Keratinocyte (primary cell): Measurements from ENCODE around the gene TMF1.

Experiments used
- EZH2 ChIP-seq: IDR thresholded peaks from one replicate; pipeline ENCODE4 v1.6.1; 2012; ENCODE audit warnings: inconsistent platforms, mild to moderate bottlenecking, low read length, moderate library complexity
- TF ChIP-seq, protein P1 (sequence below), 3 experiments: IDR thresholded peaks in 1 of 3; conservative IDR thresholded peaks in 1 of 3; optimal IDR thresholded peaks in 1 of 3; 2 replicates in 2 of 3; 3 replicates in 1 of 3; pipeline versions ENCODE3 to v1.5.1; 2011; ENCODE audit warnings: low read length in 3 of 3, mild to moderate bottlenecking in 3 of 3, moderate library complexity in 2 of 3, control low read depth in 1 of 3, inconsistent platforms in 1 of 3; ENCODE audit not compliant: insufficient read depth in 2 of 3; ENCODE audit errors: extremely low read depth in 1 of 3

DNA sequence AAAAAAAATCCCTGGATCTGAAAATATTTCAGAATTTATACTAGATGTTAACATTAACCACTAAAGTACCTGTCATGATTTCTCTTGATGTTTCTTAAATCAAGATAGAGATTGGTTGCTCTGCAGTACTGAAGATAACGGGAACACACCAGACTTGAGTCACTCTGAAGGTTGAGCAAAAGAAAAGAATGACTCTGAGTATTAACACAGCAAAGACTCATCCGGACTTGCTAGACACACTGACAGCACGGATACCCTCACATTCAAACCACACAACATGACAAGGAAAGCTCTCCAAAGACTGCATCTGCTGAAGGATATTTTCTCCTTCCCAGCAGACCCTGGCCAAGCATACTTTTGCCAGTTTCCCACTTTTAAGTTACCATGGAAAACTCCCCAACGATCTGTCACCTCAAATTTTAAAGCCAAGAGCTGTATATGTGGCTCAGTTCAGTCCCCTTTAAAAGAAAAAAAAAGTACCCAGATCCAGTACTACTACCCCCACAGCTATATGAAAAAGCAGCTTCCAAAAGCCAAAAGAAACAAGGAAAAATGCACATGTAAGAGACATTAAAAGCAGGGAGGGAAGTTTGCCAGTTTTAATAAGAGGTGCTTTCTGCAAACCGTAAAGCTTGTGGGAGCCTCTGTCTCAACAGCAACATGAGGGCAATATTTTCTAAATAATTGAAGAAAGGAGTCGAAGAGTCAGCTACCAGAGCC lies 46.9 kb downstream of the TMF1 start:
- TF ChIP-seq, protein P1, sequence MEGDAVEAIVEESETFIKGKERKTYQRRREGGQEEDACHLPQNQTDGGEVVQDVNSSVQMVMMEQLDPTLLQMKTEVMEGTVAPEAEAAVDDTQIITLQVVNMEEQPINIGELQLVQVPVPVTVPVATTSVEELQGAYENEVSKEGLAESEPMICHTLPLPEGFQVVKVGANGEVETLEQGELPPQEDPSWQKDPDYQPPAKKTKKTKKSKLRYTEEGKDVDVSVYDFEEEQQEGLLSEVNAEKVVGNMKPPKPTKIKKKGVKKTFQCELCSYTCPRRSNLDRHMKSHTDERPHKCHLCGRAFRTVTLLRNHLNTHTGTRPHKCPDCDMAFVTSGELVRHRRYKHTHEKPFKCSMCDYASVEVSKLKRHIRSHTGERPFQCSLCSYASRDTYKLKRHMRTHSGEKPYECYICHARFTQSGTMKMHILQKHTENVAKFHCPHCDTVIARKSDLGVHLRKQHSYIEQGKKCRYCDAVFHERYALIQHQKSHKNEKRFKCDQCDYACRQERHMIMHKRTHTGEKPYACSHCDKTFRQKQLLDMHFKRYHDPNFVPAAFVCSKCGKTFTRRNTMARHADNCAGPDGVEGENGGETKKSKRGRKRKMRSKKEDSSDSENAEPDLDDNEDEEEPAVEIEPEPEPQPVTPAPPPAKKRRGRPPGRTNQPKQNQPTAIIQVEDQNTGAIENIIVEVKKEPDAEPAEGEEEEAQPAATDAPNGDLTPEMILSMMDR (optimal IDR thresholded peaks at IDR 0.05 in 1 of 3, IDR thresholded peaks at IDR 0.05 in 1 of 3, conservative IDR thresholded peaks at IDR 0.05 in 1 of 3; ENCODE audit: extremely low read depth in 1 of 3, insufficient read depth in 2 of 3, low read length in 3 of 3) = no peak
- no peak for TF ChIP-seq EZH2
